ENCODE data around the gene PRTN3.
A peak's percentile ranks its signal among the peaks of the same experiment; 100 is the strongest.
"Not testable (repeated sequence)": the region's sequence is repeated elsewhere in the genome, so short reads cannot be mapped to it uniquely, and the experiment has no call there.

PRTN3 gene

DNA sequence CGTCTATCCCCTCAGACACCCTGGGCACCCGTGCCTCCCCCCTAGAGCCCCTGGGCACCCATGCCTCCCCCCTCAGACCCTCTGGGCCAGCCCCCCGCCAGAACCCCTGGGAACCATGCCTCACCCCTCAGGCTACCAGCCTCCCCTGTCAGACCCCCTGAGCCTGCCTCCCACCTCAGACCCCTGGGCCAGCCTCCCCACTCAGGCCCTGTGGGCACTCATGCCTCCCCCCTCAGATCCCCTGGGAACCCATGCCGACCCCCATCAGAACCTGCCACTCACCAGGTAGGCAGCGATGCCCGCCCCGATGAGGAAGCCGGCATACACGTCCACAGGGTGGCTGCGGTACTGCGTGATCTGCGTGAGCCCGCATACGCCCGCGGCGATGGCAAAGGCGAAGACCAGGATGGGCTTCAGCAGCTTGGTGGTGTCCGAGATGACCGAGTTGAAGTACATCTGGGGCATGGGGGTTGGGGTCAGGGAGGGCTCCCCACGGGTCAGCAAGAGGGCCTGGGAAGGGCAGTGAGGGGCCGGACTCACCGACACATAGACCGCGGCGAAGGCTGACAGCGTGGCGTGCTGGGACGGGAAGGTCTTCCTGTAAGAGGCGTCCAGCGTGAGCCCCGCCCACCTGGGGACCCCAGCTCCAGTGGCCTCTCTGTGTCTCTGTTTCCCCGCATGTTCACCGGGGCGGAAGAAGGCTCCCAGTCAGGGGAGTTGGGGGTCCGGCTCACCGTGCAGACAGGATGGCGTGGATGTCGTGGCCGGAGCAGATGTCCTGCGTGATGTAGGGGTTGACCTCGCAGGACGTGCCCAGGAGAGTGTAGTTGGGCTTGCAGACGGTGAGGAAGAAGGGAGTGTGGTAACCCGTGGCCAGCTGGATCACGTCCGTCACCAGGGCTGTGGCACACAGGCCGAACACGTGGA is 26.4 kb upstream of the PRTN3 start:
- DNase-seq (ENCODE audit: low read depth): no peak
- no peak overlapping the region for H3K4me3 ChIP-seq (ENCODE audit: low read length)
- TF ChIP-seq, protein P1, sequence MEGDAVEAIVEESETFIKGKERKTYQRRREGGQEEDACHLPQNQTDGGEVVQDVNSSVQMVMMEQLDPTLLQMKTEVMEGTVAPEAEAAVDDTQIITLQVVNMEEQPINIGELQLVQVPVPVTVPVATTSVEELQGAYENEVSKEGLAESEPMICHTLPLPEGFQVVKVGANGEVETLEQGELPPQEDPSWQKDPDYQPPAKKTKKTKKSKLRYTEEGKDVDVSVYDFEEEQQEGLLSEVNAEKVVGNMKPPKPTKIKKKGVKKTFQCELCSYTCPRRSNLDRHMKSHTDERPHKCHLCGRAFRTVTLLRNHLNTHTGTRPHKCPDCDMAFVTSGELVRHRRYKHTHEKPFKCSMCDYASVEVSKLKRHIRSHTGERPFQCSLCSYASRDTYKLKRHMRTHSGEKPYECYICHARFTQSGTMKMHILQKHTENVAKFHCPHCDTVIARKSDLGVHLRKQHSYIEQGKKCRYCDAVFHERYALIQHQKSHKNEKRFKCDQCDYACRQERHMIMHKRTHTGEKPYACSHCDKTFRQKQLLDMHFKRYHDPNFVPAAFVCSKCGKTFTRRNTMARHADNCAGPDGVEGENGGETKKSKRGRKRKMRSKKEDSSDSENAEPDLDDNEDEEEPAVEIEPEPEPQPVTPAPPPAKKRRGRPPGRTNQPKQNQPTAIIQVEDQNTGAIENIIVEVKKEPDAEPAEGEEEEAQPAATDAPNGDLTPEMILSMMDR (conservative IDR thresholded peaks at IDR 0.05; ENCODE audit: low read length): no peak

DNA sequence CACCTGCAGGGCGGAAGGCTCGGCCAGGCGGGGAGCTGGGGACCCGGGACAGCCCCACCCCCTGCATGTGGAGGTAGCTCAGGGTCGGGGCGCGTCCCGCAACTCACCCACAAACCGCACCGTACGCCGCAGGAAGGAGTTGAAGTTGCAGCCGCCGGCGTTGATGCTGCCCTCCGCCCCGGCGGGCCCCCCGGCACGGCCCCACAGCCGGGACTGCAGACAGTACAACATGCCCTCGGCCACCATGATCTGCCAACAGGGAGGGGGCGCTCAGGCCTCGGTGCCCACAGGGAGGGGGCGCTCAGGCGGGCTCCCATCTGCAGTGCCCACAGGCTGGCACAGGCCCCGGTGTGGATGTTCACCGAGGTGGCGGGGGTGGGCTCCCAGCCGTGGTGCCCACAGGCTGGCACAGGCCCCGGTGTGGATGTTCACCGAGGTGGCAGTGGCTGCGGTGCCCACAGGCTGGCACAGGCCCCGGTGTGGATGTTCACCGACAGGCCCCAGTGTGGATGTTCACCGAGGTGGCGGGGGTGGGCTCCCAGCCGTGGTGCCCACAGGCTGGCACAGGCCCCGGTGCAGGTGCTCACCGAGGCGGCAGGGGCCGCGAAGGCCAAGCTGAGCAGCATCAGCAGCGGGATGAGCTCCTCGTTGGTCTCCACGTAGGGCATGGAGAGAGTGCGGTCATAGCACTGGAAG is 25.6 kb upstream of the PRTN3 start:
- DNase-seq (ENCODE audit: low read depth): no peak
- H3K4me3 ChIP-seq (ENCODE audit: low read length): no peak overlapping the region
- TF ChIP-seq, protein P1 (conservative IDR thresholded peaks at IDR 0.05; ENCODE audit: low read length): no peak

DNA sequence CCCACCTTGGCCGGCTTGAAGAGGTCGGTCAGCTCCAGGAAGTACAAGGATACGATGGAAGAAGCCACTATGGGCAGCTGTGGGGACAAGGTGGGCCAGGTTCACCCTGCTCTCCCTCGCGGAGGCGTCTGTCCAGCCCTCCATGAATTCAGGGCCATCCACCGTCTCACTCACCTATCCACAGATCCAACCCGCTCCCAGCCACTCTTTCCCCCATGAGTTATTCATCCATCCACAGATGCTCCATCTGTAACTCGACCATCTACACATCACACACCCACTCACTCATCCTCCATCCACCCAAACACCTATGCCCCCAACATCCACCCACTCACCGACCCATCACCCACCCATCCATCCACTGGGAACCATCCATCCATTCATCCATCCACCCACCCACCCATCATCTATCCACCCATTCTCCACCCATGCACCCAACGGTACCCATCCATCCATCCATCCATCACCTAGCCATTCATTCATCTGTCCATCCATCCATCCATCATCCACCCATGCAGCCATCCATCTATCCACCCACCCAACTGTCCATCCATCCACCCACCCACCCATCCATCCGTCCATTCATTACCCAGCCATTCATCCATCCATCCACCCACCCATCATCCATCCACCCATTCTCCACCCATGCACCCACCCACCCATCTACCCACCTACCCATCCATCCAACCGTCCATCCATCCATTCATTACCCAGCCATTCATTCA is 24.9 kb upstream of the PRTN3 start:
- TF ChIP-seq, protein P1 (conservative IDR thresholded peaks at IDR 0.05; ENCODE audit: low read length): no peak
- no peak for DNase-seq (ENCODE audit: low read depth)
- H3K4me3 ChIP-seq (ENCODE audit: low read length): no peak overlapping the region

DNA sequence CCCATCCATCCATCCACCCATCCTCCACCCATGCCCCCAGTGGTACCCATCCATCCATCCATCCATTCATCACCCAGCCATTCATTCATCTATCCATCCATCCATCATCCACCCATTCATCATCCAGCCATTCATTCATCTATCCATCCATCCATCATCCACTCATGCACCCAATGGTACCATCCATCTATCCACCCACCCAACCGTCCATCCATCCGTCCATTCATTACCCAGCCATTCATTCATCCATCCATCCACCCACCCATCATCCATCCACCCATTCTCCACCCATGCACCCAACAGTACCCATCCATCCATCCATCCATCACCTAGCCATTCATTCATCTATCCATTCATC is 24.3 kb upstream of the PRTN3 start:
- DNase-seq (ENCODE audit: low read depth): no peak
- H3K4me3 ChIP-seq (ENCODE audit: low read length): no peak overlapping the region
- TF ChIP-seq, protein P1 (conservative IDR thresholded peaks at IDR 0.05; ENCODE audit: low read length): no peak

DNA sequence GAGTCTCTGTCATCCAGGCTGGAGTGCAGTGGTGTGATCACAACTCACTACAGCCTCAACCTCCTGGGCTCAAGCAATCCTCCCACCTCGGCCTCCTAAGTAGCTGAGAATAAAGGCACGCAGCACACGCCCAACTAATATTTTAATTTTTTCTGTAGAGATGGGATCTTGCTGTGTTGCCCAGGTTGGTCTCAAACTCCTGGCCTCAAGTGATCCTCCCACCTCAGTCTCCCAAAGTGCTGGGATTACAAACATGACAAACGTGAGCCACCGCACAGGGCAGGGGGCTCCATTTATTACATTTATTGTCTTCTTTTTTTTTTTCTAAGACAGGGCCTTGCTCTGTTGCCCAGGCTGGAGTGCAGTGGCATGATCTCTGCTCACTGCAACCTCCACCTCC is 20.6 kb upstream of the PRTN3 start:
- H3K4me3 ChIP-seq (ENCODE audit: low read length); DNase-seq (ENCODE audit: low read depth): not testable (repeated sequence)

DNA sequence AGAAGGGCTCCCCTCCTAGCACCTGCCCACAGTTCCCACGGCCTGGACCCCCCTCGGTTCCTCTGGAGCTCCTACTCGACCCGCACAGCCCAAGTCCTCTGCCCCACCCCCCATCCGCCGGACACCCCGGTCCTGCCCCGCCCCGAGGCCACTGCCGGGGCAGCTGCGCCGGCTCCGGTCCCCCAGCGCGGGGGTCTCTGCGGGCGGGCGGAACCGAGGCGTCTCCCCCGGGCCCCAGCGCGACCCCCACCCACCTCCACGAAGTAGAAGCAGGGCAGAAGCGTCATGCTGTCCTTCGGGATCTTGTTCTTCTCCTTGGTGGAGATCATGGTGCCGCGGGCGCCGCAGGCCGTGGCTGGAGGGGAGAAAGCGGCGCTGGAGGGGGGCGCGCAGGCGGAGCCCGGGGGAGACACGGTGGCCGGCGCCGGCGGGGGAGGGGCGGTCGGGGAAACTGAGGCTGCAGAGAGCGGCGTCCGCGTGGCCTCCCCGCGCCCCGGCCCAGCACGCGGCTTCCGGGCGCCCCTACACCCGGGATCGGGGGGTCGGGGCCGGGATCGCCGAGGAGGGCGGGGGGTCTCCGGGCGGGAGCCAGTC is 19.5 kb upstream of the PRTN3 start:
- peak overlapping the region; percentile 41 for H3K4me3 ChIP-seq (ENCODE audit: low read length)

More for the DNA sequence above, 19.5 kb upstream of the PRTN3 start:
- no peak for DNase-seq (ENCODE audit: low read depth)
- TF ChIP-seq, protein P1 (conservative IDR thresholded peaks at IDR 0.05; ENCODE audit: low read length): no peak

Data from AG10803 (cell line).